ENCODE measurements around the gene WDFY2. TPM values are rescaled to one million over a fixed set of nuclear protein-coding genes. Genes with fewer than 3 reads are reported as not detected.

The WDFY2 gene
- total and polyA plus RNA-seq, 7 donors = 0.66 to 5.3 (median 1.7) TPM

GRCh38 chr13:51549593-51549992 lies 34.7 kb upstream of the WDFY2 start:
- H3K36me3 ChIP-seq (ENCODE audit: insufficient read depth in 1 of 2, low read depth in 1 of 2) = no peaks in the 10 kb centered on the region
- no peak for ATAC-seq
- H3K27ac ChIP-seq = no peak overlapping the region
- H3K9me3 ChIP-seq = no peaks in the 10 kb centered on the region
- TF ChIP-seq, protein P1, sequence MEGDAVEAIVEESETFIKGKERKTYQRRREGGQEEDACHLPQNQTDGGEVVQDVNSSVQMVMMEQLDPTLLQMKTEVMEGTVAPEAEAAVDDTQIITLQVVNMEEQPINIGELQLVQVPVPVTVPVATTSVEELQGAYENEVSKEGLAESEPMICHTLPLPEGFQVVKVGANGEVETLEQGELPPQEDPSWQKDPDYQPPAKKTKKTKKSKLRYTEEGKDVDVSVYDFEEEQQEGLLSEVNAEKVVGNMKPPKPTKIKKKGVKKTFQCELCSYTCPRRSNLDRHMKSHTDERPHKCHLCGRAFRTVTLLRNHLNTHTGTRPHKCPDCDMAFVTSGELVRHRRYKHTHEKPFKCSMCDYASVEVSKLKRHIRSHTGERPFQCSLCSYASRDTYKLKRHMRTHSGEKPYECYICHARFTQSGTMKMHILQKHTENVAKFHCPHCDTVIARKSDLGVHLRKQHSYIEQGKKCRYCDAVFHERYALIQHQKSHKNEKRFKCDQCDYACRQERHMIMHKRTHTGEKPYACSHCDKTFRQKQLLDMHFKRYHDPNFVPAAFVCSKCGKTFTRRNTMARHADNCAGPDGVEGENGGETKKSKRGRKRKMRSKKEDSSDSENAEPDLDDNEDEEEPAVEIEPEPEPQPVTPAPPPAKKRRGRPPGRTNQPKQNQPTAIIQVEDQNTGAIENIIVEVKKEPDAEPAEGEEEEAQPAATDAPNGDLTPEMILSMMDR (IDR thresholded peaks at IDR 0.05) = no peak
- no peak overlapping the region for H3K4me3 ChIP-seq
- DNase-seq = no peak
- no peaks in the 10 kb centered on the region for H3K27me3 ChIP-seq (ENCODE audit: insufficient read depth in 3 of 3, low read length in 2 of 3)
- intact Hi-C loops (cut with DNase I) = no loop called here
- no peaks in the 10 kb centered on the region for H3K4me1 ChIP-seq
- 73 to 80% (median 73%) methylated on average over 2 of the region's 2 CpGs for WGBS, 3 donors

DNA sequence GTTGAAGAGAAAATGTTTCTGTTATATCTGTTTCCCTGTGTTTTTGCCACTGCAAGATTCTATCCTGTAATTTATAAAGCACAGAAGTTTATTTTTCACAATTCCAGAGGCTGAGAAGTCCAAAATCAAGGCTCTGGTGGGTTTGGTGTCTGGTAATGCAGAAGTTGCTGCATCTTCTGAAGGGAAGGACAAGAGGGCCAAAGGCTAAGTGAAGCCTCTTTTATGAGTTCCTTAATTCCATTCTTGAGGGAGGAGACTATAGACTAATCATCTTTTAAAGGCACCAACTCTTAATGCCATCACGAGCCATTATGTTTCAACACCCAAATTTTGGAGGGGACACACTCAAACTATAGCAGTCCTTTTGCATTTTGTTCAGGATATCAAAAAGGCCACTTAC lies 34.1 kb upstream of the WDFY2 start:
- no peak overlapping the region for H3K4me3 ChIP-seq
- 87 to 89% (median 89%) methylated on average over 1 of the region's 1 CpG for WGBS, 3 donors
- no peaks in the 10 kb centered on the region for H3K36me3 ChIP-seq (ENCODE audit: insufficient read depth in 1 of 2, low read depth in 1 of 2)
- intact Hi-C loops (cut with DNase I) = no loop called here
- TF ChIP-seq, protein P1 (IDR thresholded peaks at IDR 0.05) = no peak
- no peaks in the 10 kb centered on the region for H3K27me3 ChIP-seq (ENCODE audit: insufficient read depth in 3 of 3, low read length in 2 of 3)
- no peak for DNase-seq
- no peak for ATAC-seq
- no peaks in the 10 kb centered on the region for H3K4me1 ChIP-seq
- H3K27ac ChIP-seq = no peak overlapping the region
- no peaks in the 10 kb centered on the region for H3K9me3 ChIP-seq

DNA sequence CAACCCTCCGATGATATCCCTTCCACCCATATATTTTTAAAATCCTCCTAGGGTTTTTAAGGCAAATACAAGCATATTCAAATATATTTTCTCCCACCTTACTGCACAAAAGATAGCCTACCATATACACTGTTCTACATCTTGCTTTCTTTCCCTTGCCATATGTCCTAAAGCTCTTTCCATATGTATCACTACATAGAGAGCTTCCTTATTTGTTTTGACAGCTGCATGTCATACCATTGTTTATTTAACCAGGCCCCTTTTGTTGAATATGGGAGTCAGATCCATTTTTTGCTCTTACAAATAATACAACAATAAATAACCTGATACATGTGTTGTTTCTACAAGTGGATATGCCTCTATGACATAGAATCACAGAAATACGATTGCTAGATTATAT lies 32.8 kb upstream of the WDFY2 start:
- ATAC-seq = no peak
- H3K36me3 ChIP-seq (ENCODE audit: insufficient read depth in 1 of 2, low read depth in 1 of 2) = no peaks in the 10 kb centered on the region
- H3K4me1 ChIP-seq = no peaks in the 10 kb centered on the region
- intact Hi-C loops (cut with DNase I) = no loop called here
- H3K4me3 ChIP-seq = no peak overlapping the region
- TF ChIP-seq, protein P1 (IDR thresholded peaks at IDR 0.05) = no peak
- DNase-seq = no peak
- H3K27me3 ChIP-seq (ENCODE audit: insufficient read depth in 3 of 3, low read length in 2 of 3) = no peaks in the 10 kb centered on the region
- no peaks in the 10 kb centered on the region for H3K9me3 ChIP-seq
- 90 to 94% (median 94%) methylated on average over 2 of the region's 2 CpGs for WGBS, 3 donors
- H3K27ac ChIP-seq = no peak overlapping the region

- no peak overlapping the region for H3K27ac ChIP-seq
These were observed 32.2 kb upstream of the WDFY2 start for GRCh38 chr13:51552027-51552426.

GRCh38 chr13:51553531-51553930 lies 30.7 kb upstream of the WDFY2 start:
- H3K9me3 ChIP-seq = no peaks in the 10 kb centered on the region
- no peak for ATAC-seq
- no peak overlapping the region for H3K4me3 ChIP-seq
- intact Hi-C loops (cut with DNase I) = no loop called here
- TF ChIP-seq, protein P1 (IDR thresholded peaks at IDR 0.05) = no peak
- WGBS, 3 donors = 87 to 94% (median 93%) methylated on average over 2 of the region's 2 CpGs
- H3K27ac ChIP-seq = no peak overlapping the region
- H3K4me1 ChIP-seq = no peaks in the 10 kb centered on the region
- DNase-seq = no peak
- H3K27me3 ChIP-seq (ENCODE audit: insufficient read depth in 3 of 3, low read length in 2 of 3) = no peaks in the 10 kb centered on the region
- no peaks in the 10 kb centered on the region for H3K36me3 ChIP-seq (ENCODE audit: insufficient read depth in 1 of 2, low read depth in 1 of 2)

More at GRCh38 chr13:51552027-51552426, 32.2 kb upstream of the WDFY2 start:
- no peaks in the 10 kb centered on the region for H3K4me1 ChIP-seq
- no peaks in the 10 kb centered on the region for H3K27me3 ChIP-seq (ENCODE audit: insufficient read depth in 3 of 3, low read length in 2 of 3)
- WGBS, 3 donors = 36 to 70% (median 50%) methylated on average over 2 of the region's 2 CpGs
- intact Hi-C loops (cut with DNase I) = no loop called here
- TF ChIP-seq, protein P1 (IDR thresholded peaks at IDR 0.05) = no peak
- H3K36me3 ChIP-seq (ENCODE audit: insufficient read depth in 1 of 2, low read depth in 1 of 2) = no peaks in the 10 kb centered on the region
- DNase-seq = no peak
- ATAC-seq = no peak
- H3K9me3 ChIP-seq = no peaks in the 10 kb centered on the region
- no peak overlapping the region for H3K4me3 ChIP-seq

Data from psoas muscle (tissue), 8 donors.